ENCODE data around the gene MAML2. TPM values are rescaled to one million over a fixed set of nuclear protein-coding genes. Genes with fewer than 3 reads are reported as not detected.

The MAML2 gene
- polyA plus RNA-seq, 3 donors = 0.57 to 7.6 (median 1.2) TPM

DNA sequence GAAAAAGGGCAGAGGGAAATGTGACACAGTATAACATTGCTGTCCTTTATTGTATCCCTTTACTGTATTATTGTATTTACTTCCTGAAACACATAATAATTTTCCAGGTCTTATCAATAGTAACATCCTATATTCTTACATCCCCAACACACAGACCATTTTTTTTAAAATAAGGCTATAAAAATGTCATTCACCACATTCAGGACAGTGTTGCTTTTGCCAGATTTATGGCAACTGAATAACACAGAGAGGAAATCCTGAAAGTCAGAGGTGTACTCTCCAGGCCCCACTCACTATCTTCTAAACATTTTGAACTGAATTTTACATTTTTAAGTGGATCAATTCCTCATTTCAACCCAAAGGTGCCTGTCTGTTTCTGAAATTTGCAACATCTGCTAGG is 314.2 kb downstream of the MAML2 start:
- DNase-seq = no peak
- peaks cover 2% of the 10 kb centered on the region for H3K4me1 Mint-ChIP-seq
- H3K36me3 Mint-ChIP-seq = peaks cover 4 to 5% of the 10 kb centered on the region in 2 donors
- Histone ChIP-seq H3K4me2 (replicated peaks; ENCODE audit: extremely low read depth, low read length, poor library complexity, severe bottlenecking) (no peak overlapping the region), H3K36me3 (replicated peaks in 1 of 2; ENCODE audit: control insufficient read depth in 1 of 2, insufficient read depth in 2 of 2, low read length in 2 of 2) (no peaks in the 10 kb centered on the region), H4K20me1 (ENCODE audit: insufficient read depth, low read length) (peaks cover 17% of the 10 kb centered on the region), H2AFZ (ENCODE audit: insufficient read depth, low read depth, low read length, poor library complexity, severe bottlenecking) (no peak overlapping the region), H3K79me2 (ENCODE audit: insufficient read depth, low read length) (no peaks in the 10 kb centered on the region), H3K27me3 (ENCODE audit: control insufficient read depth in 2 of 2, insufficient read depth in 2 of 2, low read length in 2 of 2) (no peaks in the 10 kb centered on the region), H3K4me1 (ENCODE audit: control insufficient read depth in 1 of 2, insufficient read depth in 2 of 2, low read length in 2 of 2) (no peaks in the 10 kb centered on the region), H3K9me3 (replicated peaks in 1 of 2; ENCODE audit: control insufficient read depth in 1 of 2, insufficient read depth in 1 of 2, low read length in 2 of 2) (no peaks in the 10 kb centered on the region), H3K4me3 (replicated peaks in 1 of 3; ENCODE audit: low read depth in 2 of 3, low read length in 3 of 3) (no peak overlapping the region), H3K9ac (ENCODE audit: insufficient read depth, low read length, poor library complexity, severe bottlenecking) (no peak overlapping the region), H3K27ac (ENCODE audit: low read depth in 1 of 2, low read length in 2 of 2) (no peak overlapping the region)
- H3K27ac Mint-ChIP-seq = no peak overlapping the region
- TF ChIP-seq, protein P1, sequence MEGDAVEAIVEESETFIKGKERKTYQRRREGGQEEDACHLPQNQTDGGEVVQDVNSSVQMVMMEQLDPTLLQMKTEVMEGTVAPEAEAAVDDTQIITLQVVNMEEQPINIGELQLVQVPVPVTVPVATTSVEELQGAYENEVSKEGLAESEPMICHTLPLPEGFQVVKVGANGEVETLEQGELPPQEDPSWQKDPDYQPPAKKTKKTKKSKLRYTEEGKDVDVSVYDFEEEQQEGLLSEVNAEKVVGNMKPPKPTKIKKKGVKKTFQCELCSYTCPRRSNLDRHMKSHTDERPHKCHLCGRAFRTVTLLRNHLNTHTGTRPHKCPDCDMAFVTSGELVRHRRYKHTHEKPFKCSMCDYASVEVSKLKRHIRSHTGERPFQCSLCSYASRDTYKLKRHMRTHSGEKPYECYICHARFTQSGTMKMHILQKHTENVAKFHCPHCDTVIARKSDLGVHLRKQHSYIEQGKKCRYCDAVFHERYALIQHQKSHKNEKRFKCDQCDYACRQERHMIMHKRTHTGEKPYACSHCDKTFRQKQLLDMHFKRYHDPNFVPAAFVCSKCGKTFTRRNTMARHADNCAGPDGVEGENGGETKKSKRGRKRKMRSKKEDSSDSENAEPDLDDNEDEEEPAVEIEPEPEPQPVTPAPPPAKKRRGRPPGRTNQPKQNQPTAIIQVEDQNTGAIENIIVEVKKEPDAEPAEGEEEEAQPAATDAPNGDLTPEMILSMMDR (IDR thresholded peaks at IDR 0.05) = no peak
- H3K4me3 Mint-ChIP-seq = no peak overlapping the region
- intact Hi-C loops (cut with micrococcal nuclease) = no loop called here
- no peaks in the 10 kb centered on the region for H3K27me3 Mint-ChIP-seq (ENCODE audit: low read depth in 3 of 3)
- H3K9me3 Mint-ChIP-seq = no peaks in the 10 kb centered on the region

DNA sequence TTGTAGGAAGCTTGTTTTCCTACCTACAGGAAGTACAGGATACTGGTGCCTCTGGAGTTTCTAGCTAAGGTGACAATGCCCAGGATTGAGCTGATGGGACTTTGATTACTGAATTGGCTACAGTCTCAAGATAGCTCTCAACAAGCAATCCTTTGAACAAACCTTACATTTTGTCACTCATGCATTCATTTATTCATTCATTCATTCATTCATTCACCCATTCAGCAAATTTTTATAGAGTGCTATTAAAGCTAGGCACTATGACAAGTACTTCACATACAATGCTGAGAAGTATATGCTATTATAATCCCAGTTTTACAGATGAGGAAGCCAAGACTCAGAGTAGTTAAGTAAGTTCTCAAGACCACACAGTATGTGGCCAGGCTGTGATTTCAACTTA is 316.0 kb downstream of the MAML2 start:
- Mint-ChIP-seq H3K27me3 (ENCODE audit: low read depth in 3 of 3) (no peaks in the 10 kb centered on the region), H3K4me3 (no peak overlapping the region), H3K9me3 (no peaks in the 10 kb centered on the region), H3K36me3 (no peaks in the 10 kb centered on the region), H3K4me1 (peaks cover 2% of the 10 kb centered on the region), H3K27ac (no peak overlapping the region)
- Histone ChIP-seq H3K27me3 (ENCODE audit: control insufficient read depth in 2 of 2, insufficient read depth in 2 of 2, low read length in 2 of 2) (no peaks in the 10 kb centered on the region), H4K20me1 (ENCODE audit: insufficient read depth, low read length) (peaks cover 27% of the 10 kb centered on the region), H3K27ac (ENCODE audit: low read depth in 1 of 2, low read length in 2 of 2) (no peak overlapping the region), H3K9ac (ENCODE audit: insufficient read depth, low read length, poor library complexity, severe bottlenecking) (no peak overlapping the region), H3K9me3 (replicated peaks in 1 of 2; ENCODE audit: control insufficient read depth in 1 of 2, insufficient read depth in 1 of 2, low read length in 2 of 2) (no peaks in the 10 kb centered on the region), H3K4me1 (ENCODE audit: control insufficient read depth in 1 of 2, insufficient read depth in 2 of 2, low read length in 2 of 2) (no peaks in the 10 kb centered on the region), H3K36me3 (replicated peaks in 1 of 2; ENCODE audit: control insufficient read depth in 1 of 2, insufficient read depth in 2 of 2, low read length in 2 of 2) (no peaks in the 10 kb centered on the region), H3K4me3 (replicated peaks in 1 of 3; ENCODE audit: low read depth in 2 of 3, low read length in 3 of 3) (no peak overlapping the region), H2AFZ (ENCODE audit: insufficient read depth, low read depth, low read length, poor library complexity, severe bottlenecking) (no peak overlapping the region), H3K79me2 (ENCODE audit: insufficient read depth, low read length) (no peaks in the 10 kb centered on the region), H3K4me2 (replicated peaks; ENCODE audit: extremely low read depth, low read length, poor library complexity, severe bottlenecking) (no peak overlapping the region)
- intact Hi-C loops (cut with micrococcal nuclease) = no loop called here
- TF ChIP-seq, protein P1 (IDR thresholded peaks at IDR 0.05) = no peak
- no peak for DNase-seq
